Muscle of back (tissue), 11 donors: ENCODE data around the gene CDH4. TPM values are rescaled to one million over a fixed set of nuclear protein-coding genes. Genes with fewer than 3 reads are reported as not detected.

Experiments
- DNase-seq, 3 donors: peaks; one replicate each; pipeline versions ENCODE4 v3.0.0 to v3.0.0-alpha.2; 2013
- polyA plus RNA-seq, 10 donors: library from polyadenylated mRNA; unstranded; fragments of 120-200 nt; gene quantifications; one replicate each; pipeline ENCODE4 v1.2.1, GENCODE V29; 2013; ENCODE audit not compliant: insufficient read length in 10 of 10

CDH4 gene
- polyA plus RNA-seq, 10 donors = 0.74 to 2.0 (median 1.1) TPM

- no peak for DNase-seq
Measured at GRCh38 chr20:61533231-61533631, 281.2 kb downstream of the CDH4 start.

- DNase-seq = no peak
Measured at GRCh38 chr20:61534346-61534745, 282.3 kb downstream of the CDH4 start.

- DNase-seq = no peak
Measured at GRCh38 chr20:61535091-61535490, 283.0 kb downstream of the CDH4 start.

- no peak for DNase-seq
Measured at GRCh38 chr20:61535536-61535935, 283.5 kb downstream of the CDH4 start.

GRCh38 chr20:61535956-61536355 lies 283.9 kb downstream of the CDH4 start:
- no peak for DNase-seq

- DNase-seq = no peak
Measured at GRCh38 chr20:61536671-61537070, 284.6 kb downstream of the CDH4 start.

GRCh38 chr20:61537239-61538182 lies 285.4 kb downstream of the CDH4 start:
- no peak for DNase-seq

GRCh38 chr20:61538183-61538942 lies 286.3 kb downstream of the CDH4 start:
- DNase-seq = peak in 1 of 3 donors; percentile 7

- DNase-seq = no peak
Measured at GRCh38 chr20:61538943-61539265, 286.8 kb downstream of the CDH4 start.

- no peak for DNase-seq
Measured at GRCh38 chr20:61539706-61540360, 287.8 kb downstream of the CDH4 start.

- no peak for DNase-seq
Measured at GRCh38 chr20:61541537-61541936, 289.5 kb downstream of the CDH4 start.

GRCh38 chr20:61543086-61543485 lies 291.0 kb downstream of the CDH4 start:
- DNase-seq = no peak

- DNase-seq = no peak
Measured at GRCh38 chr20:61543931-61544745, 292.1 kb downstream of the CDH4 start.

GRCh38 chr20:61544910-61545889 lies 293.1 kb downstream of the CDH4 start:
- DNase-seq = no peak

GRCh38 chr20:61546641-61547040 lies 294.6 kb downstream of the CDH4 start:
- no peak for DNase-seq

- no peak for DNase-seq
Measured at GRCh38 chr20:61548069-61548468, 296.0 kb downstream of the CDH4 start.

- no peak for DNase-seq
Measured at GRCh38 chr20:61549865-61550264, 297.8 kb downstream of the CDH4 start.

- no peak for DNase-seq
Measured at GRCh38 chr20:61551401-61551800, 299.3 kb downstream of the CDH4 start.

GRCh38 chr20:61554617-61555016 lies 302.6 kb downstream of the CDH4 start:
- DNase-seq = no peak

- DNase-seq = peak in 1 of 3 donors; percentile 13
Measured at GRCh38 chr20:61555566-61555965, 303.5 kb downstream of the CDH4 start.
